A673 (cell line): ENCODE data around the gene CDHR4. TPM values are rescaled to one million over a fixed set of nuclear protein-coding genes. Genes with fewer than 3 reads are reported as not detected.

ENCODE experiments used
- BruUV-seq: library from RNA; stranded (reverse); fragments of 400-500 nt; replicated peaks from 2 replicates; lab custom pipeline; 2021; lab: Mats Ljungman, UMichigan
- CTCF ChIA-PET: fragments of 300-600 bp; sonication (Branson Sonifier 250); formaldehyde crosslinking; loops from one replicate; lab custom pipeline; 2022; ENCODE audit warnings: antibody characterized with exemption; lab: Charles Lee
- POLR2A ChIA-PET: fragments of 300-600 bp; sonication (Branson Sonifier 250); formaldehyde crosslinking; loops from one replicate; lab custom pipeline; 2022; ENCODE audit warnings: antibody characterized with exemption; ENCODE audit not compliant: low non-redundant PET; lab: Charles Lee
- DNase-seq: peaks from one replicate; pipeline ENCODE4 v3.0.0-alpha.2; 2015; ENCODE audit warnings: low spot score
- H3K27ac ChIP-seq: fragments of 200-600 bp; sonication (generic); 2 replicates; pipeline ENCODE4 v1.5.1; 2016; ENCODE audit warnings: mixed run types, low read depth, mild to moderate bottlenecking, mixed read lengths, antibody characterized with exemption, low read length; ENCODE audit not compliant: poor library complexity, severe bottlenecking
- H3K27me3 ChIP-seq: fragments of 200-600 bp; sonication (generic); replicated peaks from 2 replicates; pipeline ENCODE4 v1.6.1; 2017; ENCODE audit warnings: mixed run types, low read depth, mild to moderate bottlenecking, mixed read lengths, antibody characterized with exemption, low read length; ENCODE audit not compliant: insufficient read depth, poor library complexity
- H3K36me3 ChIP-seq: fragments of 200-600 bp; sonication (generic); 2 replicates; pipeline ENCODE4 v1.6.1; 2016; ENCODE audit warnings: mixed run types, mild to moderate bottlenecking, mixed read lengths, antibody characterized with exemption, low read length; ENCODE audit not compliant: insufficient read depth, poor library complexity, severe bottlenecking
- H3K4me1 ChIP-seq: fragments of 200-600 bp; sonication (generic); 2 replicates; pipeline ENCODE4 v1.6.1; 2017; ENCODE audit warnings: mixed run types, mild to moderate bottlenecking, mixed read lengths, antibody characterized with exemption, low read length; ENCODE audit not compliant: insufficient read depth, poor library complexity, severe bottlenecking
- H3K4me3 ChIP-seq: fragments of 200-600 bp; sonication (generic); 2 replicates; pipeline ENCODE4 v1.5.1; 2016; ENCODE audit warnings: low read depth, mixed run types, mild to moderate bottlenecking, mixed read lengths, low read length; ENCODE audit not compliant: poor library complexity, severe bottlenecking
- H3K9me3 ChIP-seq: fragments of 200-600 bp; sonication (generic); 2 replicates; pipeline ENCODE4 v1.6.1; 2016; ENCODE audit warnings: mixed run types, low read depth, mild to moderate bottlenecking, mixed read lengths, antibody characterized with exemption, low read length; ENCODE audit not compliant: poor library complexity, severe bottlenecking
- CTCF ChIP-seq: fragments of 300-800, 200-600 bp; sonication (generic); conservative IDR thresholded peaks from 2 replicates; pipeline ENCODE4 v1.5.1; 2017; ENCODE audit warnings: low read depth, mild to moderate bottlenecking, antibody characterized with exemption, low read length, moderate library complexity, mixed read lengths
- EZH2 ChIP-seq: fragments of 200-600 bp; sonication (generic); IDR thresholded peaks from 2 replicates; pipeline ENCODE4 v1.6.1; 2017; ENCODE audit warnings: borderline replicate concordance, low read depth, mild to moderate bottlenecking, mixed read lengths, antibody characterized with exemption, low read length; ENCODE audit not compliant: poor library complexity, severe bottlenecking
- intact Hi-C: fragments of 100-400 bp; cut with micrococcal nuclease; formaldehyde crosslinking; loops from one replicate; pipeline ENCODE4 v1.10.0; 2022; ENCODE audit not compliant: unreplicated experiment
- total RNA-seq: library from RNA; stranded (reverse); gene quantifications from 2 replicates; pipeline ENCODE4 v1.2.3, GENCODE V29; 2021

Gene CDHR4
- total RNA-seq, 1 experiment from 2014 or later: not detected

DNA sequence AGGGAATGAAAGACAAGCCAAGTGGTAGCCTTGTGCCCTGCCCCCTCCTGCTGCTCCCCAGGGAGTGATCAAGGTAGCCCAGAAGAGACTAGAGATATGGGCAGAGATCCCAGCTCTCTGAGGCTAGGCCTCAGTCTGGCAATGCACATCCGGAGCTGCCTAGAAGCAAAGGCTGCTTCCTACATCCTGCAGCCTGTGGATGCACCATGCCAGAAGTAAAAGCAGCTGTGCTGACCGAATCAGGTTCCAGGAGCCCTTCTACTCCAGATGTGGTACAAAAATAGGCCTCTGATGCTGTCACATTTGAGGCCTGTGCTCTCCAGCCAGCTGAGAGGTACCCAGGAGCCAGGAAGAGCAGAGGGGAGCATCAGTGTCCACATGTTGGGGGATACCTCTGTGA, 40.7 kb upstream of the CDHR4 start:
- H3K9me3 ChIP-seq: no peaks in the 10 kb centered on the region
- no peak overlapping the region for H3K27ac ChIP-seq
- intact Hi-C loops: loop anchor here (10.0 kb wide), 2 partner anchors 64 to 116 kb away; partner anchors contain the start of genes GMPPB and MST1R
- no peak overlapping the region for H3K4me3 ChIP-seq
- no peaks in the 10 kb centered on the region for H3K36me3 ChIP-seq
- POLR2A ChIA-PET: no interaction called here
- no peaks in the 10 kb centered on the region for H3K27me3 ChIP-seq
- DNase-seq: no peak
- BruUV-seq: no TSS peak
- TF ChIP-seq CTCF (no peak), EZH2 (no peak)
- CTCF ChIA-PET: no interaction called here
- H3K4me1 ChIP-seq: no peaks in the 10 kb centered on the region

GRCh38 chr3:49839193-49839809, 39.6 kb upstream of the CDHR4 start:
- POLR2A ChIA-PET: interaction anchor here (0.6 kb wide), 1 partner anchor 36 kb away, joined by 19 read pairs; the partner anchor contains the start of gene INKA1
- no peaks in the 10 kb centered on the region for H3K27me3 ChIP-seq
- BruUV-seq: no TSS peak
- peak; percentile 68 for DNase-seq
- CTCF ChIA-PET: interaction anchor here (0.6 to 2.2 kb wide), 5 partner anchors 18 to 136 kb away, joined by 3 to 39 read pairs (median 6); partner anchors contain the start of gene INKA1
- H3K9me3 ChIP-seq: no peaks in the 10 kb centered on the region
- no peak overlapping the region for H3K4me3 ChIP-seq
- no peak overlapping the region for H3K27ac ChIP-seq
- TF ChIP-seq EZH2: no peak
- TF ChIP-seq CTCF: peak; percentile 78
- no peaks in the 10 kb centered on the region for H3K36me3 ChIP-seq
- no peaks in the 10 kb centered on the region for H3K4me1 ChIP-seq
- intact Hi-C loops: loop anchor here (1.0 kb wide), 1 partner anchor 37 kb away; no protein-coding TSS in a partner anchor

- DNase-seq: no peak
- TF ChIP-seq EZH2: no peak
- no peak for TF ChIP-seq CTCF
- no TSS peak for BruUV-seq
- ChIA-PET CTCF (no interaction called here), POLR2A (no interaction called here)
- Histone ChIP-seq H3K27me3 (no peaks in the 10 kb centered on the region), H3K36me3 (no peaks in the 10 kb centered on the region), H3K4me3 (no peak overlapping the region), H3K4me1 (no peaks in the 10 kb centered on the region), H3K27ac (no peak overlapping the region), H3K9me3 (no peaks in the 10 kb centered on the region)
- intact Hi-C loops: no loop called here
Observed at GRCh38 chr3:49831341-49831740, 31.7 kb upstream of the CDHR4 start.
